H1 (cell line): Measurements from ENCODE around the gene PELO. TPM values are rescaled to one million over a fixed set of nuclear protein-coding genes. Genes with fewer than 3 reads are reported as not detected.

ENCODE experiments used
- CTCF ChIA-PET: fragments of 300-600 bp; sonication (Branson Sonifier 250); formaldehyde crosslinking; loops from one replicate; lab custom pipeline; 2021; ENCODE audit not compliant: partially characterized antibody; lab: Charles Lee
- POLR2A ChIA-PET: fragments of 300-600 bp; sonication (Branson Sonifier 250); formaldehyde crosslinking; loops from one replicate; lab custom pipeline; 2021; ENCODE audit warnings: inconsistent platforms; ENCODE audit not compliant: partially characterized antibody; lab: Charles Lee
- DNase-seq, 2 experiments: peaks; one replicate each; pipeline versions ENCODE4 v3.0.0 to v3.0.0-alpha.2; 2010 to 2022; ENCODE audit warnings: low spot score in 2 of 2, low read depth in 1 of 2, mixed read lengths in 1 of 2
- FAIRE-seq: peaks from 2 replicates; lab custom pipeline; 2011; peaks lifted over from hg19 to GRCh38; lab: Jason Lieb, UNC
- H2AFZ ChIP-seq: 2 replicates; pipeline ENCODE4 v1.8.1; 2012; ENCODE audit warnings: low read length, inconsistent platforms
- H2AK5ac ChIP-seq: 2 replicates; pipeline ENCODE4 v1.6.1; 2013; ENCODE audit warnings: low read depth, low read length
- H2BK120ac ChIP-seq: replicated peaks from 2 replicates; pipeline ENCODE3; 2013; ENCODE audit warnings: low read depth, low read length, inconsistent platforms
- H2BK12ac ChIP-seq: 2 replicates; pipeline ENCODE4 v1.6.1; 2013; ENCODE audit warnings: low read depth, low read length
- H2BK15ac ChIP-seq: 2 replicates; pipeline ENCODE4 v1.6.1; 2013; ENCODE audit warnings: low read length
- H2BK20ac ChIP-seq: 2 replicates; pipeline ENCODE4 v1.6.1; 2013; ENCODE audit warnings: low read length
- H2BK5ac ChIP-seq: 2 replicates; pipeline ENCODE4 v1.6.1; 2013; ENCODE audit warnings: low read depth, low read length
- H3K14ac ChIP-seq: 2 replicates; pipeline ENCODE4 v1.6.1; 2013; ENCODE audit warnings: inconsistent platforms; ENCODE audit not compliant: insufficient read length
- H3K18ac ChIP-seq: 2 replicates; pipeline ENCODE4 v1.6.1; 2013; ENCODE audit warnings: low read length; ENCODE audit errors: extremely low read depth
- H3K23ac ChIP-seq: 2 replicates; pipeline ENCODE4 v1.6.1; 2013; ENCODE audit warnings: inconsistent platforms; ENCODE audit not compliant: insufficient read length
- H3K23me2 ChIP-seq: 2 replicates; pipeline ENCODE4 v1.6.1; 2013; ENCODE audit warnings: low read depth, low read length
- H3K27ac ChIP-seq: 2 replicates; pipeline ENCODE4 v1.6.1; 2011; ENCODE audit warnings: low read depth, low read length, inconsistent platforms
- H3K27me3 ChIP-seq, 4 experiments: replicated peaks in 1 of 4; 1 replicate in 1 of 4; 2 replicates in 3 of 4; pipeline versions ENCODE4 v1.6.1 to v1.8.1; 2011 to 2013; ENCODE audit warnings: low read length in 3 of 4, mild to moderate bottlenecking in 3 of 4, inconsistent platforms in 2 of 4, mixed read lengths in 2 of 4, moderate library complexity in 1 of 4; ENCODE audit not compliant: control insufficient read depth in 3 of 4, insufficient read depth in 3 of 4; ENCODE audit errors: extremely low read depth in 1 of 4
- H3K36me3 ChIP-seq, 4 experiments: 2 replicates each; pipeline versions ENCODE4 v1.6.1 to v1.8.1; 2011 to 2013; ENCODE audit warnings: mild to moderate bottlenecking in 4 of 4, low read length in 3 of 4, moderate library complexity in 2 of 4, control low read depth in 1 of 4, inconsistent platforms in 1 of 4; ENCODE audit not compliant: insufficient read depth in 4 of 4, control insufficient read depth in 2 of 4
- H3K4ac ChIP-seq: replicated peaks from 2 replicates; pipeline ENCODE3; 2013; ENCODE audit warnings: low read length, low read depth, mixed read lengths, inconsistent platforms; ENCODE audit not compliant: insufficient read length
- H3K4me1 ChIP-seq, 4 experiments: replicated peaks in 1 of 4; 1 replicate in 1 of 4; 2 replicates in 3 of 4; pipeline versions ENCODE4 v1.6.1 to v1.8.1; 2011 to 2013; ENCODE audit warnings: low read length in 3 of 4, inconsistent platforms in 2 of 4, mixed read lengths in 1 of 4; ENCODE audit not compliant: insufficient read depth in 4 of 4, control insufficient read depth in 3 of 4
- H3K4me2 ChIP-seq, 2 experiments: 2 replicates each; pipeline versions ENCODE4 v1.6.1 to v1.8.1; 2011 to 2013; ENCODE audit warnings: low read depth in 2 of 2, low read length in 2 of 2, control low read depth in 1 of 2, inconsistent platforms in 1 of 2, mild to moderate bottlenecking in 1 of 2; ENCODE audit not compliant: insufficient read depth in 1 of 2
- H3K4me3 ChIP-seq, 4 experiments: fragments of 200-600, 300-600 bp in 1 of 4; sonication (generic), shearing (Covaris generic), sonication (Bioruptor Twin) in 1 of 4; 2 replicates each; pipeline versions ENCODE4 v1.5.1 to v1.8.1; 2011 to 2016; ENCODE audit warnings: low read length in 4 of 4, low read depth in 3 of 4, control low read depth in 2 of 4, inconsistent platforms in 2 of 4, mild to moderate bottlenecking in 2 of 4, mixed read lengths in 1 of 4, moderate library complexity in 1 of 4; ENCODE audit not compliant: insufficient read depth in 2 of 4; ENCODE audit errors: extremely low read depth in 1 of 4
- H3K56ac ChIP-seq: replicated peaks from 2 replicates; pipeline ENCODE3; 2013; ENCODE audit warnings: low read depth, mild to moderate bottlenecking, mixed read lengths, low read length, inconsistent platforms; ENCODE audit not compliant: insufficient read length
- H3K79me1 ChIP-seq: 2 replicates; pipeline ENCODE4 v1.6.1; 2013; ENCODE audit warnings: low read depth, low read length, control low read depth
- H3K79me2 ChIP-seq, 2 experiments: 2 replicates each; pipeline versions ENCODE4 v1.6.1 to v1.8.1; 2012 to 2013; ENCODE audit warnings: low read length in 2 of 2, mild to moderate bottlenecking in 2 of 2, inconsistent platforms in 1 of 2; ENCODE audit not compliant: insufficient read depth in 2 of 2, control insufficient read depth in 1 of 2
- H3K9ac ChIP-seq, 4 experiments: replicated peaks in 1 of 4; 1 replicate in 1 of 4; 2 replicates in 3 of 4; pipeline versions ENCODE4 v1.6.1 to v1.8.1; 2011 to 2013; ENCODE audit warnings: low read depth in 3 of 4, low read length in 3 of 4, control low read depth in 2 of 4, mild to moderate bottlenecking in 2 of 4, moderate library complexity in 2 of 4, inconsistent platforms in 1 of 4; ENCODE audit errors: extremely low read depth in 1 of 4
- H3K9me3 ChIP-seq, 2 experiments: 2 replicates each; pipeline versions ENCODE4 v1.6.1 to v1.8.1; 2012 to 2013; ENCODE audit warnings: mild to moderate bottlenecking in 2 of 2, moderate library complexity in 2 of 2, control low read depth in 1 of 2, inconsistent platforms in 1 of 2, low read depth in 1 of 2, low read length in 1 of 2, mixed read lengths in 1 of 2; ENCODE audit not compliant: insufficient read depth in 2 of 2
- H4K20me1 ChIP-seq, 2 experiments: replicated peaks in 1 of 2; 2 replicates each; pipeline versions ENCODE3 to v1.8.1; 2011 to 2013; ENCODE audit warnings: inconsistent platforms in 2 of 2, low read length in 2 of 2, mild to moderate bottlenecking in 1 of 2; ENCODE audit not compliant: insufficient read depth in 2 of 2, control insufficient read depth in 1 of 2
- H4K5ac ChIP-seq: 2 replicates; pipeline ENCODE4 v1.6.1; 2013; ENCODE audit warnings: low read length, low read depth, mixed read lengths, inconsistent platforms; ENCODE audit not compliant: insufficient read length
- H4K8ac ChIP-seq: 2 replicates; pipeline ENCODE4 v1.8.0; 2013; ENCODE audit warnings: mild to moderate bottlenecking, moderate library complexity, low read length, inconsistent platforms; ENCODE audit not compliant: insufficient read depth; ENCODE audit errors: extremely low read depth
- H4K91ac ChIP-seq: replicated peaks from 2 replicates; pipeline ENCODE3; 2013; ENCODE audit warnings: low read length, mixed read lengths, inconsistent platforms; ENCODE audit not compliant: insufficient read length
- CEBPB ChIP-seq: IDR thresholded peaks from 2 replicates; pipeline ENCODE4 v1.6.1; 2012; ENCODE audit warnings: low read depth, low read length
- CREB1 ChIP-seq: IDR thresholded peaks from 2 replicates; pipeline ENCODE4 v1.6.1; 2012; ENCODE audit warnings: inconsistent platforms
- SP2 ChIP-seq: IDR thresholded peaks from 2 replicates; pipeline ENCODE4 v1.6.1; 2012; ENCODE audit warnings: mild to moderate bottlenecking, low read length, inconsistent platforms
- WGBS, 2 experiments: shearing (Covaris generic) in 1 of 2; methylation state at CpG; one replicate each; pipeline versions ENCODE4 v1.1.6 to v1.1.7; 2013 to 2015; ENCODE audit warnings: low lambda C conversion rate in 2 of 2, mixed read lengths in 2 of 2, inconsistent platforms in 1 of 2, low coverage in 1 of 2, missing lambda C conversion rate in 1 of 2; ENCODE audit not compliant: insufficient replicate concordance in 2 of 2, insufficient coverage in 1 of 2, insufficient read length in 1 of 2; ENCODE audit errors: extremely low coverage in 1 of 2, missing lambda C conversion rate in 1 of 2; 5-methylcytosine and 5-hydroxymethylcytosine counted together
- polyA plus RNA-seq, 7 experiments: library from polyadenylated mRNA; depleted of rRNA in 3 of 7; stranded (reverse) in 5 of 7; unstranded in 2 of 7; fragments of >200 nt in 5 of 7; fragments of 200-250 nt in 2 of 7; gene quantifications; 1 replicate in 5 of 7; 2 replicates in 1 of 7; 4 replicates in 1 of 7; pipeline versions ENCODE4 v1.2.1 to v1.2.3, GENCODE V29; 2011 to 2013; ENCODE audit warnings: missing spikeins in 2 of 7, mixed read lengths in 2 of 7
- total RNA-seq: library from RNA; stranded (reverse); fragmentation: NEBNext Ultra II Directional; extraction: Animal tissue kit (Norgen Biotek cat#: 25700); gene quantifications from 2 replicates; pipeline ENCODE4 v1.2.1, GENCODE V29; 2021

The PELO gene
- total and polyA plus RNA-seq, 2 of the 8 experiments (the other 6 are each of a cell fraction or from before 2014, with no cell fraction given), result 10.8 to 18.5 TPM

GRCh38 chr5:52770287-52770939, 17.3 kb upstream of the PELO start:
- Histone ChIP-seq H2BK15ac (no peak overlapping the region), H4K20me1 (no peaks in the 10 kb centered on the region), H3K56ac (no peak overlapping the region), H3K27me3 (no peaks in the 10 kb centered on the region), H3K9ac (no peak overlapping the region), H4K91ac (no peak overlapping the region), H2AFZ (no peak overlapping the region), H3K9me3 (no peaks in the 10 kb centered on the region), H3K4ac (no peak overlapping the region), H2BK20ac (no peak overlapping the region), H3K23ac (no peak overlapping the region), H3K4me3 (no peak overlapping the region), H4K8ac (no peak overlapping the region), H2BK120ac (no peak overlapping the region), H4K5ac (no peak overlapping the region), H2BK12ac (no peak overlapping the region), H3K18ac (no peak overlapping the region), H3K4me1 (peaks cover 0 to 3% (median 0%) of the 10 kb centered on the region in 4 experiments; a peak in 1 of 7 replicates), H2AK5ac (no peak overlapping the region), H3K14ac (no peak overlapping the region), H3K23me2 (no peaks in the 10 kb centered on the region), H3K36me3 (no peaks in the 10 kb centered on the region), H3K27ac (no peak overlapping the region), H2BK5ac (no peak overlapping the region), H3K4me2 (no peak overlapping the region), H3K79me1 (no peaks in the 10 kb centered on the region), H3K79me2 (no peaks in the 10 kb centered on the region)
- TF ChIP-seq CEBPB (no peak), SP2 (no peak), CREB1 (no peak)
- DNase-seq (no peak), FAIRE-seq (no peak)
- POLR2A ChIA-PET, result no interaction called here
- CTCF ChIA-PET, result no interaction called here
- WGBS, 2 experiments, result 90% methylated on average over 4 of the region's 4 CpGs; no CpG with 5 or more reads in 1 of the 2 experiments
